Activated T-cell treated with anti-CD3 and anti-CD28 coated beads, Interleukin-2, amount 50 U/mL, for 1 hour (primary cell): ENCODE data around the gene RLN1.
A peak's percentile ranks its signal among the peaks of the same experiment; 100 is the strongest.
"Not testable (repeated sequence)": the region's sequence is repeated elsewhere in the genome, so short reads cannot be mapped to it uniquely, and the experiment has no call there.

Experiments used
- DNase-seq: peaks from one replicate; pipeline ENCODE4 v3.0.0-alpha.2; 2020

RLN1 gene

GRCh38 chr9:5321601-5322000 is 18.1 kb downstream of the RLN1 start:
- not testable (repeated sequence) for DNase-seq

GRCh38 chr9:5321058-5321457 is 18.6 kb downstream of the RLN1 start:
- no peak for DNase-seq

GRCh38 chr9:5316406-5316805 is 23.3 kb downstream of the RLN1 start:
- not testable (repeated sequence) for DNase-seq

GRCh38 chr9:5315187-5315923 is 24.3 kb downstream of the RLN1 start:
- DNase-seq, result no peak

GRCh38 chr9:5310851-5311250 is 28.8 kb downstream of the RLN1 start:
- no peak for DNase-seq

GRCh38 chr9:5305741-5306140 is 33.9 kb downstream of the RLN1 start:
- no peak for DNase-seq

GRCh38 chr9:5303840-5304795 is 35.6 kb downstream of the RLN1 start, which contains the start of gene RLN2:
RLN2 (minus strand) TSS chr9:5304716; CDS start chr9:5304580, 136 bp downstream.
- peak; percentile 48 for DNase-seq

- no peak for DNase-seq
Measured at GRCh38 chr9:5301544-5301943, 38.1 kb downstream of the RLN1 start.

GRCh38 chr9:5292141-5292540 is 47.5 kb downstream of the RLN1 start:
- no peak for DNase-seq

GRCh38 chr9:5288591-5288990 is 51.1 kb downstream of the RLN1 start:
- DNase-seq, result no peak

GRCh38 chr9:5286262-5286661 is 53.4 kb downstream of the RLN1 start:
- no peak for DNase-seq
